ENCODE data around the gene NUFIP1. TPM values are rescaled to one million over a fixed set of nuclear protein-coding genes. Genes with fewer than 3 reads are reported as not detected.

NUFIP1 gene
- total RNA-seq, 1 experiment from 2014 or later: 12.2 TPM

DNA sequence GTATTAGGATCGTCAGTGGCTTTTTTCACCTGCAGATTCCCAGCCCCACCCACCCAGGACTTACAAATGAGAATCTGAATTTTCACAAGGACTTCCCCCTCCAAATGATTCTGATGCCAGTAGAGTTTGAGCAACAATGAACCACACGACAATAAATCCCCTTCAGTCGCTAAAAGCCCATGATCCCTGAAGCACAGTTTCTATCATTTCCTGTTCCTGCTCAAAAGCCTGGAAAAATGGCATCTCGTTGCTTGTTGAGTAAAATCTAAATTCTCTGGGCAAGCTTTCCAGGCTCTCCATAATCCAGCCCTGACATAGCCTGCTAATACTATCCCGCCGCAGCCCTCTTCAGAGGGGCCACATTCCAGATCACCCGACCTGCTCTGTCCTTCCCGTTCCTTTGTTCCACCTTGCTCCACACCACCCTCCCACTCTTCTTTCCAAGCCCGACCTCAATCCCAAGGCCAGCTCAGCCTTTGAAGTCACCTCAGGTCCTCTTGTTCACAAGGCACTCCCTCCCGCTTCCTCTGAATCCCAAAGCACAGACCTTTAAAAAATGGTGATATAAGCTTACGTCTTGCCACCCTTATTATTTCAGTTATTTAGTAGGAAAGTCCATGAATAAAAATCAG lies 67.9 kb downstream of the NUFIP1 start:
- no peaks in the 10 kb centered on the region for H3K9me3 ChIP-seq (ENCODE audit: control insufficient read depth in 1 of 2, insufficient read depth in 1 of 2, low read depth in 1 of 2, low read length in 2 of 2)
- H2AFZ ChIP-seq (ENCODE audit: low read depth, low read length, poor library complexity, severe bottlenecking): no peak overlapping the region
- no peaks in the 10 kb centered on the region for H4K20me1 ChIP-seq (ENCODE audit: insufficient read depth)
- no peaks in the 10 kb centered on the region for H3K36me3 ChIP-seq (ENCODE audit: control insufficient read depth in 1 of 2, insufficient read depth in 2 of 2, low read length in 2 of 2)
- no peak overlapping the region for H3K4me2 ChIP-seq (ENCODE audit: low read length)
- H3K9me2 ChIP-seq (ENCODE audit: insufficient read depth): no peaks in the 10 kb centered on the region
- H3K9ac ChIP-seq (ENCODE audit: low read length): no peak overlapping the region
- peaks cover 19 to 41% of the 10 kb centered on the region in 2 experiments for H3K4me1 ChIP-seq (ENCODE audit: control insufficient read depth in 1 of 2, insufficient read depth in 2 of 2, low read length in 2 of 2)
- peak; percentile 84 for TF ChIP-seq TCF7L2 (IDR thresholded peaks at IDR 0.05; ENCODE audit: borderline replicate concordance, extremely low read depth, insufficient read depth, insufficient read length)
- TF ChIP-seq, protein P1, sequence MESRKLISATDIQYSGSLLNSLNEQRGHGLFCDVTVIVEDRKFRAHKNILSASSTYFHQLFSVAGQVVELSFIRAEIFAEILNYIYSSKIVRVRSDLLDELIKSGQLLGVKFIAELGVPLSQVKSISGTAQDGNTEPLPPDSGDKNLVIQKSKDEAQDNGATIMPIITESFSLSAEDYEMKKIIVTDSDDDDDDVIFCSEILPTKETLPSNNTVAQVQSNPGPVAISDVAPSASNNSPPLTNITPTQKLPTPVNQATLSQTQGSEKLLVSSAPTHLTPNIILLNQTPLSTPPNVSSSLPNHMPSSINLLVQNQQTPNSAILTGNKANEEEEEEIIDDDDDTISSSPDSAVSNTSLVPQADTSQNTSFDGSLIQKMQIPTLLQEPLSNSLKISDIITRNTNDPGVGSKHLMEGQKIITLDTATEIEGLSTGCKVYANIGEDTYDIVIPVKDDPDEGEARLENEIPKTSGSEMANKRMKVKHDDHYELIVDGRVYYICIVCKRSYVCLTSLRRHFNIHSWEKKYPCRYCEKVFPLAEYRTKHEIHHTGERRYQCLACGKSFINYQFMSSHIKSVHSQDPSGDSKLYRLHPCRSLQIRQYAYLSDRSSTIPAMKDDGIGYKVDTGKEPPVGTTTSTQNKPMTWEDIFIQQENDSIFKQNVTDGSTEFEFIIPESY (IDR thresholded peaks at IDR 0.05; ENCODE audit: extremely low read depth, insufficient replicate concordance, low read length): no peak
- no peaks in the 10 kb centered on the region for H3K27me3 ChIP-seq (ENCODE audit: insufficient read depth, low read length)
- H3K79me2 ChIP-seq (ENCODE audit: insufficient read depth, low read length): no peaks in the 10 kb centered on the region
- ChIA-PET POLR2A (no interaction called here), CTCF (interaction anchor here (1.3 kb wide), 1 partner anchor 15 kb away, joined by 3 read pairs; no protein-coding TSS in a partner anchor), RAD21 (ENCODE audit: low non-redundant PET in 1 of 2, low total read pairs in 2 of 2, uncharacterized antibody in 2 of 2, unreplicated experiment in 2 of 2) (no interaction called here)
- no peak for ATAC-seq
- BruUV-seq (replicated peaks): no TSS peak
- H3K4me3 ChIP-seq (replicated peaks in 1 of 2; ENCODE audit: low read depth in 1 of 2, low read length in 2 of 2): no peak overlapping the region
- intact Hi-C loops (cut with micrococcal nuclease): no loop called here
- no peak for DNase-seq (ENCODE audit: low read depth, low spot score)
- no peak overlapping the region for H3K27ac ChIP-seq (ENCODE audit: low read depth, low read length)

DNA sequence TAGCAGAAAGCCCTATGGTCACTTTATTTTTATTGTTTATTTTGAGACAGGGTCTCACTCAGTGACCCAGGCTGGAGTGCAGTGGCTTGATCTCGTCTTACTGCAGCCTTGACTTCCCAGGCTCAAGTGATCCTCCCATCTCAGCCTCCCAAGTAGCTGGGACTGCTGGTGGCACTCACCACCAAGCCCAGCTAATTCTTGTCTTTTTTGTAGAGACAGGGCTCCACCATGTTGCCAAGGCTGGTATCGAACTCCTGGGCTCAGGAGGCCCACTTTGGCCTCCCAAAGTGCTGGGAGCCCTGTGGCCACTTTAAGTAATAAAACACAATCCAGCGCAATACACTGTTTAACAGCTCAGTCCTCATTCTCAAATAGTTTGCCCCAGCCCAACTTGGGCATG lies 69.3 kb downstream of the NUFIP1 start:
- Histone ChIP-seq H3K9me3 (ENCODE audit: control insufficient read depth in 1 of 2, insufficient read depth in 1 of 2, low read depth in 1 of 2, low read length in 2 of 2) (no peaks in the 10 kb centered on the region), H3K79me2 (ENCODE audit: insufficient read depth, low read length) (no peaks in the 10 kb centered on the region), H3K4me2 (ENCODE audit: low read length) (no peak overlapping the region), H3K36me3 (ENCODE audit: control insufficient read depth in 1 of 2, insufficient read depth in 2 of 2, low read length in 2 of 2) (no peaks in the 10 kb centered on the region), H3K4me3 (replicated peaks in 1 of 2; ENCODE audit: low read depth in 1 of 2, low read length in 2 of 2) (no peak overlapping the region), H3K9ac (ENCODE audit: low read length) (no peak overlapping the region), H3K4me1 (ENCODE audit: control insufficient read depth in 1 of 2, insufficient read depth in 2 of 2, low read length in 2 of 2) (peaks cover 19 to 41% of the 10 kb centered on the region in 2 experiments), H3K27me3 (ENCODE audit: insufficient read depth, low read length) (no peaks in the 10 kb centered on the region), H3K9me2 (ENCODE audit: insufficient read depth) (no peaks in the 10 kb centered on the region), H4K20me1 (ENCODE audit: insufficient read depth) (no peaks in the 10 kb centered on the region), H2AFZ (ENCODE audit: low read depth, low read length, poor library complexity, severe bottlenecking) (no peak overlapping the region), H3K27ac (ENCODE audit: low read depth, low read length) (no peak overlapping the region)
- BruUV-seq (replicated peaks): no TSS peak
- DNase-seq (ENCODE audit: low read depth, low spot score): peak; percentile 7
- ATAC-seq: no peak
- ChIA-PET CTCF (interaction anchor here (1.0 to 1.6 kb wide), 2 partner anchors 53 to 437 kb away, joined by 3 read pairs; no protein-coding TSS in a partner anchor), RAD21 (ENCODE audit: low non-redundant PET in 1 of 2, low total read pairs in 2 of 2, uncharacterized antibody in 2 of 2, unreplicated experiment in 2 of 2) (interaction anchor here in 1 of 2 experiments (0.6 kb wide), 1 partner anchor 209 kb away, joined by 3 read pairs; no protein-coding TSS in a partner anchor), POLR2A (no interaction called here)
- TF ChIP-seq CTCF (IDR thresholded peaks at IDR 0.05 in 2 of 3, conservative IDR thresholded peaks at IDR 0.05 in 1 of 3; ENCODE audit: borderline replicate concordance in 1 of 3, insufficient read depth in 1 of 3, low read depth in 2 of 3, low read length in 2 of 3): 0 out of 6 replicates have a peak, but pooled peaks of 1 of the 3 experiments have one; percentile 2
- TF ChIP-seq SIN3A (IDR thresholded peaks at IDR 0.05; ENCODE audit: low read depth): no peak
- no peak for TF ChIP-seq CBX3 (IDR thresholded peaks at IDR 0.05; ENCODE audit: low read depth)
- no peak for TF ChIP-seq ZNF274 (IDR thresholded peaks at IDR 0.05; ENCODE audit: low read depth, low read length)
- TF ChIP-seq ZFX (IDR thresholded peaks at IDR 0.05): no peak
- intact Hi-C loops (cut with micrococcal nuclease): no loop called here

Data from HCT116 (cell line).